ENCODE measurements around the gene ARR3. TPM values are rescaled to one million over a fixed set of nuclear protein-coding genes. Genes with fewer than 3 reads are reported as not detected.
"Not testable (repeated sequence)": the region's sequence is repeated elsewhere in the genome, so short reads cannot be mapped to it uniquely, and the experiment has no call there.

Gene ARR3
- total and polyA plus RNA-seq, 7 donors = not detected

GRCh38 chrX:70301716-70302115 lies 33.6 kb downstream of the ARR3 start:
- Histone ChIP-seq H3K4me1 (no peaks in the 10 kb centered on the region), H3K36me3 (ENCODE audit: insufficient read depth in 1 of 2, low read depth in 1 of 2) (no peaks in the 10 kb centered on the region), H3K9me3 (no peaks in the 10 kb centered on the region), H3K4me3 (no peak overlapping the region), H3K27ac (no peak overlapping the region), H3K27me3 (ENCODE audit: insufficient read depth in 3 of 3, low read length in 2 of 3) (peaks cover 0 to 24% (median 0%) of the 10 kb centered on the region in 3 donors)
- DNase-seq (no peak), ATAC-seq (no peak)
- whole genome bisulfite sequencing, 3 donors = 46 to 54% (median 50%) methylated on average over 3 of the region's 3 CpGs
- intact Hi-C loops (cut with DNase I) = no loop called here
- TF ChIP-seq CTCF (IDR thresholded peaks at IDR 0.05) = no peak

GRCh38 chrX:70313503-70313902 lies 45.4 kb downstream of the ARR3 start:
- DNase-seq (no peak), ATAC-seq (no peak)
- H3K27ac ChIP-seq = no peak overlapping the region
- H3K4me3 ChIP-seq = no peak overlapping the region
- H3K36me3 ChIP-seq (ENCODE audit: insufficient read depth in 1 of 2, low read depth in 1 of 2) = no peaks in the 10 kb centered on the region
- no peaks in the 10 kb centered on the region for H3K4me1 ChIP-seq
- intact Hi-C loops (cut with DNase I) = no loop called here
- WGBS, 3 donors = 86 to 92% (median 86%) methylated on average over 1 of the region's 1 CpG
- TF ChIP-seq CTCF (IDR thresholded peaks at IDR 0.05) = no peak
- peaks cover 0 to 4% (median 0%) of the 10 kb centered on the region in 3 donors for H3K27me3 ChIP-seq (ENCODE audit: insufficient read depth in 3 of 3, low read length in 2 of 3)
- H3K9me3 ChIP-seq = peaks cover 4% of the 10 kb centered on the region

GRCh38 chrX:70322784-70323183 lies 54.6 kb downstream of the ARR3 start:
- intact Hi-C loops (cut with DNase I) = no loop called here
- WGBS, 3 donors = 81 to 98% (median 97%) methylated on average over 4 of the region's 4 CpGs
- ATAC-seq (no peak), DNase-seq (no peak)
- H3K4me3 ChIP-seq = no peak overlapping the region
- no peaks in the 10 kb centered on the region for H3K4me1 ChIP-seq
- no peaks in the 10 kb centered on the region for H3K9me3 ChIP-seq
- H3K27ac ChIP-seq = no peak overlapping the region
- H3K36me3 ChIP-seq (ENCODE audit: insufficient read depth in 1 of 2, low read depth in 1 of 2) = no peaks in the 10 kb centered on the region
- TF ChIP-seq CTCF (IDR thresholded peaks at IDR 0.05) = no peak
- H3K27me3 ChIP-seq (ENCODE audit: insufficient read depth in 3 of 3, low read length in 2 of 3) = peaks cover 0 to 19% (median 0%) of the 10 kb centered on the region in 3 donors

- intact Hi-C loops (cut with DNase I); ATAC-seq; H3K9me3 ChIP-seq; H3K36me3 ChIP-seq (ENCODE audit: insufficient read depth in 1 of 2, low read depth in 1 of 2); H3K4me3 ChIP-seq; DNase-seq; H3K27ac ChIP-seq; H3K4me1 ChIP-seq: not testable (repeated sequence)
- 87 to 98% (median 97%) methylated on average over 6 of the region's 6 CpGs for WGBS, 3 donors
- peaks cover 0 to 19% (median 0%) of the 10 kb centered on the region in 3 donors for H3K27me3 ChIP-seq (ENCODE audit: insufficient read depth in 3 of 3, low read length in 2 of 3)
Observed at GRCh38 chrX:70323628-70324027, 55.5 kb downstream of the ARR3 start.

- intact Hi-C loops (cut with DNase I) = no loop called here
- no peak for ATAC-seq
- Histone ChIP-seq H3K4me3 (no peak overlapping the region), H3K36me3 (ENCODE audit: insufficient read depth in 1 of 2, low read depth in 1 of 2) (no peaks in the 10 kb centered on the region), H3K9me3 (no peaks in the 10 kb centered on the region), H3K27ac (no peak overlapping the region), H3K27me3 (ENCODE audit: insufficient read depth in 3 of 3, low read length in 2 of 3) (peaks cover 0 to 13% (median 0%) of the 10 kb centered on the region in 3 donors), H3K4me1 (no peaks in the 10 kb centered on the region)
- WGBS, 3 donors = 90 to 98% (median 96%) methylated on average over 2 of the region's 2 CpGs
- no peak for TF ChIP-seq CTCF (IDR thresholded peaks at IDR 0.05)
- DNase-seq = no peak
Observed at GRCh38 chrX:70324326-70324725, 56.2 kb downstream of the ARR3 start.

Data from psoas muscle (tissue), 8 donors.